Kidney (tissue), 14 donors: Measurements from ENCODE around the gene GALNT11. TPM values are rescaled to one million over a fixed set of nuclear protein-coding genes. Genes with fewer than 3 reads are reported as not detected.

Experiments used
- DNase-seq, 5 donors: peaks; one replicate each; pipeline ENCODE4 v3.0.0-alpha.2; 2013 to 2020
- FAIRE-seq: peaks from 2 replicates; lab custom pipeline; 2012; peaks lifted over from hg19 to GRCh38; lab: Jason Lieb, UNC
- H3K27ac ChIP-seq, 2 donors: one replicate each; pipeline ENCODE4 v1.7.0; 2013; ENCODE audit warnings: low read depth in 2 of 2, low read length in 2 of 2, inconsistent platforms in 1 of 2
- H3K27me3 ChIP-seq: one replicate; pipeline ENCODE4 v1.7.1; 2013; ENCODE audit warnings: low read length, inconsistent platforms; ENCODE audit not compliant: control insufficient read depth, insufficient read depth
- H3K36me3 ChIP-seq, 3 donors: one replicate each; pipeline versions ENCODE4 v1.7.0 to v1.7.1; 2013; ENCODE audit warnings: low read length in 3 of 3, control low read depth in 1 of 3, inconsistent platforms in 1 of 3; ENCODE audit not compliant: insufficient read depth in 3 of 3, control insufficient read depth in 2 of 3
- H3K4me1 ChIP-seq, 3 donors: one replicate each; pipeline versions ENCODE4 v1.7.0 to v1.7.1; 2013; ENCODE audit warnings: low read length in 3 of 3, inconsistent platforms in 1 of 3, low read depth in 1 of 3; ENCODE audit not compliant: control insufficient read depth in 2 of 3, insufficient read depth in 2 of 3
- H3K4me3 ChIP-seq, 3 donors: one replicate each; pipeline versions ENCODE4 v1.7.0 to v1.8.1; 2013; ENCODE audit warnings: low read length in 3 of 3, control low read depth in 1 of 3, inconsistent platforms in 1 of 3
- H3K9ac ChIP-seq, 3 donors: one replicate each; pipeline versions ENCODE4 v1.7.0 to v1.7.1; 2013; ENCODE audit warnings: low read length in 3 of 3, control low read depth in 1 of 3, inconsistent platforms in 1 of 3
- H3K9me3 ChIP-seq, 3 donors: one replicate each; pipeline versions ENCODE4 v1.7.0 to v1.7.1; 2013; ENCODE audit warnings: low read length in 3 of 3, control low read depth in 1 of 3, inconsistent platforms in 1 of 3; ENCODE audit not compliant: control insufficient read depth in 2 of 3, insufficient read depth in 1 of 3
- intact Hi-C: fragments of 100-400 bp; cut with DNase I; formaldehyde crosslinking; loops from one replicate; pipeline ENCODE4 v1.11.1; 2022
- polyA plus RNA-seq: library from polyadenylated mRNA; stranded (reverse); fragments of 350-450 nt; fragmentation: Illumina TruSeq; extraction: RNeasy Lipid Tissue Mini Kit (QIAGEN cat#74804); gene quantifications from one replicate; pipeline ENCODE4 v1.2.3, GENCODE V29; 2014; ENCODE audit warnings: low read depth, low replicate concordance; ENCODE audit not compliant: insufficient read depth
- total RNA-seq: library from RNA; stranded (reverse); fragmentation: NEBNext Ultra II Directional; extraction: Animal tissue kit (Norgen Biotek cat#: 25700); gene quantifications from one replicate; pipeline ENCODE4 v1.2.1, GENCODE V29; 2021
- TF ChIP-seq, protein P1 (sequence below): IDR thresholded peaks from 3 replicates; pipeline ENCODE4 v1.5.1; 2012; ENCODE audit warnings: mild to moderate bottlenecking, moderate library complexity, borderline replicate concordance; ENCODE audit not compliant: insufficient read depth; ENCODE audit errors: extremely low read depth
- donor health status: control.
- donor health status: control.
- donor health status: control.
- donor health status: control.
- donor health status: control.
- donor health status: DM: yes; HTN: yes; CAD: no.
- donor health status: Normal renal cell carcinoma (clear cell type).

GALNT11 gene
- total and polyA plus RNA-seq, 2 donors from 2014 or later, result 86.3 to 116 TPM

DNA sequence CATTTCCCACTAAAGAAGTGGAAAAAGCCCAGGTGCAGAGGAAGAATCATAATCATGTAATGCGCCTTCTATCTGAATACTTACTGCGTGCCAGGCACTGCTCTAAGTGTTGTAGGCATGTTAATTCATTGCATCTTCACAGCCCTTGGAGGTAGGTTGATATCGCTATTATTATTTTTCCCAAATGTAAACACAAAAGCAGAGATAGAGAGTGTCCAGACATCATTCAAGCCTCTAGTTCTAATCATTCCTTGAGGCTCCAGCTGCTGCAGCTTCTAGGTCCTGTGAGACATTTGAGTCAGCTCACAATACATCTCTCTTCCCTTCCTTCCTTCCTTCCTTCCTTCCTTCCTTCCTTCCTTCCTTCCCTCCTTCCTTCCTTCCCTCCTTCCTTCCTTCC is 44.3 kb upstream of the GALNT11 start:
- H3K9ac ChIP-seq, result no peak overlapping the region
- H3K27ac ChIP-seq, result no peak overlapping the region
- FAIRE-seq, result no peak
- no peaks in the 10 kb centered on the region for H3K27me3 ChIP-seq
- H3K36me3 ChIP-seq, result no peaks in the 10 kb centered on the region
- intact Hi-C loops, result no loop called here
- no peaks in the 10 kb centered on the region for H3K9me3 ChIP-seq
- TF ChIP-seq, protein P1, sequence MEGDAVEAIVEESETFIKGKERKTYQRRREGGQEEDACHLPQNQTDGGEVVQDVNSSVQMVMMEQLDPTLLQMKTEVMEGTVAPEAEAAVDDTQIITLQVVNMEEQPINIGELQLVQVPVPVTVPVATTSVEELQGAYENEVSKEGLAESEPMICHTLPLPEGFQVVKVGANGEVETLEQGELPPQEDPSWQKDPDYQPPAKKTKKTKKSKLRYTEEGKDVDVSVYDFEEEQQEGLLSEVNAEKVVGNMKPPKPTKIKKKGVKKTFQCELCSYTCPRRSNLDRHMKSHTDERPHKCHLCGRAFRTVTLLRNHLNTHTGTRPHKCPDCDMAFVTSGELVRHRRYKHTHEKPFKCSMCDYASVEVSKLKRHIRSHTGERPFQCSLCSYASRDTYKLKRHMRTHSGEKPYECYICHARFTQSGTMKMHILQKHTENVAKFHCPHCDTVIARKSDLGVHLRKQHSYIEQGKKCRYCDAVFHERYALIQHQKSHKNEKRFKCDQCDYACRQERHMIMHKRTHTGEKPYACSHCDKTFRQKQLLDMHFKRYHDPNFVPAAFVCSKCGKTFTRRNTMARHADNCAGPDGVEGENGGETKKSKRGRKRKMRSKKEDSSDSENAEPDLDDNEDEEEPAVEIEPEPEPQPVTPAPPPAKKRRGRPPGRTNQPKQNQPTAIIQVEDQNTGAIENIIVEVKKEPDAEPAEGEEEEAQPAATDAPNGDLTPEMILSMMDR, result no peak
- H3K4me1 ChIP-seq, result no peaks in the 10 kb centered on the region
- no peak for DNase-seq
- no peak overlapping the region for H3K4me3 ChIP-seq

DNA sequence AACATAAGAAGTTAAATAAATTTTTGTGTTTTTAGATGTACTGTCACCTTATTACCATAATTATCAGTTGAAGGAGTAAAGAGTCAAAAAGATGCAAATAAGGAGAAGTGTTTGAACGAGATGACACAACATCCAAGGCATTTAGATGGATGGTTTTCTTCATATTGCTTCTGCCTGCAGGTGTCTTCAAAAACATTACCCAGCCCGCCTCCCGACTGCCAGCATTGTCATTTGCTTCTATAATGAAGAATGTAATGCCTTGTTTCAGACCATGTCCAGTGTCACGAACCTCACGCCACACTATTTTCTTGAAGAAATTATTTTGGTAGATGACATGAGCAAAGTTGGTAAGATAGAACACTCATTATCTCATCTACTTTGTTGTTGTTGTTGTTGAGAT is 42.7 kb upstream of the GALNT11 start:
- Histone ChIP-seq H3K9ac (no peak overlapping the region), H3K36me3 (no peaks in the 10 kb centered on the region), H3K27ac (no peak overlapping the region), H3K27me3 (no peaks in the 10 kb centered on the region), H3K9me3 (no peaks in the 10 kb centered on the region), H3K4me3 (no peak overlapping the region), H3K4me1 (no peaks in the 10 kb centered on the region)
- no peak for DNase-seq
- intact Hi-C loops, result no loop called here
- TF ChIP-seq, protein P1, result no peak
- FAIRE-seq, result no peak

DNA sequence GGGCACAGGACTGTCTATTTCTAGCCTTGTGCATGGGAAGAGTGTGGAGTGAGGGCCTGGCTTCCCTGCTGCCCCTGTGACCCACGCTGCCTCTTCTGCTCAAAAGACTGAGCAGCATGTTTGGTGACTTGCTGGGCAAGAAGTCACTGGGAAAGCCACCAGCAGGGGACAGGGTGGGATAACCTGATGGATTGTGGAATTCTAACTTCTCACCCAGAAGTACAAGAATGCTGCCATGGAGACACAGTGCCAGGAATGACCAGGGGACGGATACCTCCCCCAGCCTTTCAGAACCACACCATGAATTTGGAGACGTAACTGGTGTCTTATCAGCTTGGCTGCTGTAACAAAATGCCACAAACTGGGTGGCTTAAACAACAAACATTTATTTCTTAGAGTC is 40.9 kb upstream of the GALNT11 start:
- Histone ChIP-seq H3K9ac (no peak overlapping the region), H3K9me3 (no peaks in the 10 kb centered on the region), H3K36me3 (no peaks in the 10 kb centered on the region), H3K27ac (no peak overlapping the region), H3K4me3 (no peak overlapping the region), H3K4me1 (no peaks in the 10 kb centered on the region), H3K27me3 (no peaks in the 10 kb centered on the region)
- FAIRE-seq (no peak), DNase-seq (no peak)
- TF ChIP-seq, protein P1, result no peak
- intact Hi-C loops, result no loop called here
